PC-9 (cell line): ENCODE measurements around the gene ABCB7.

Experiments
- EZH2 ChIP-seq: fragments of 200-600 bp; sonication (generic); IDR thresholded peaks from 2 replicates; pipeline ENCODE4 v1.8.0; 2017; ENCODE audit warnings: antibody characterized with exemption, low read depth
- TF ChIP-seq, protein P1 (sequence below): fragments of 200-600 bp; sonication (generic); conservative IDR thresholded peaks from 2 replicates; pipeline ENCODE4 v1.6.1; 2017; ENCODE audit warnings: mixed run types, antibody characterized with exemption, mild to moderate bottlenecking, moderate library complexity

DNA sequence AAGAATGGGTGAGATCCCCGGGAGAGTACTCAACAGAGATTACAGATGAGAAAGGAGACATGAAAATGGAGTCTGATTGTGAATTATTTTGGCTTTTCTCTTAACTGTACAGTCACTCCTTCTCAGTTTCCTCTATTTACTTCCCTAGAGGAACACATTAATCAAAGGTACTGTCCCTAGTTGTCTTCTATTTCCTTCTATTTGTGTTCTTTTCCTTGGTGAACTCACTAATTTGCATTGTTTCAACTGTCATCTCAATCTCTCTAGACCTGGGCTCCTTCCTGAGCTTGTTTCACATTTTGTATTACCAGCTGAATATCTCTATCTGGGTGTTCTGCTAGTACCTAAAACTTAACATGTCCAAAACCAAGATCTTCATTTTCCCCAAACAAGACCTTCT, 59.8 kb downstream of the ABCB7 start:
- TF ChIP-seq, protein P1, sequence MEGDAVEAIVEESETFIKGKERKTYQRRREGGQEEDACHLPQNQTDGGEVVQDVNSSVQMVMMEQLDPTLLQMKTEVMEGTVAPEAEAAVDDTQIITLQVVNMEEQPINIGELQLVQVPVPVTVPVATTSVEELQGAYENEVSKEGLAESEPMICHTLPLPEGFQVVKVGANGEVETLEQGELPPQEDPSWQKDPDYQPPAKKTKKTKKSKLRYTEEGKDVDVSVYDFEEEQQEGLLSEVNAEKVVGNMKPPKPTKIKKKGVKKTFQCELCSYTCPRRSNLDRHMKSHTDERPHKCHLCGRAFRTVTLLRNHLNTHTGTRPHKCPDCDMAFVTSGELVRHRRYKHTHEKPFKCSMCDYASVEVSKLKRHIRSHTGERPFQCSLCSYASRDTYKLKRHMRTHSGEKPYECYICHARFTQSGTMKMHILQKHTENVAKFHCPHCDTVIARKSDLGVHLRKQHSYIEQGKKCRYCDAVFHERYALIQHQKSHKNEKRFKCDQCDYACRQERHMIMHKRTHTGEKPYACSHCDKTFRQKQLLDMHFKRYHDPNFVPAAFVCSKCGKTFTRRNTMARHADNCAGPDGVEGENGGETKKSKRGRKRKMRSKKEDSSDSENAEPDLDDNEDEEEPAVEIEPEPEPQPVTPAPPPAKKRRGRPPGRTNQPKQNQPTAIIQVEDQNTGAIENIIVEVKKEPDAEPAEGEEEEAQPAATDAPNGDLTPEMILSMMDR, result no peak
- TF ChIP-seq EZH2, result no peak
